Activated CD4-positive, alpha-beta T cell treated with anti-CD3 and anti-CD28 coated beads, Interleukin-2, amount 10 ng/mL, durations not matched to agents 7 days and 5 days (primary cell): ENCODE measurements around the gene KLHL11. TPM values are rescaled to one million over a fixed set of nuclear protein-coding genes. Genes with fewer than 3 reads are reported as not detected.
A peak's percentile ranks its signal among the peaks of the same experiment; 100 is the strongest.
"Not testable (repeated sequence)": the region's sequence is repeated elsewhere in the genome, so short reads cannot be mapped to it uniquely, and the experiment has no call there.

Source experiments
- CTCF ChIA-PET: fragments of 350-600 bp; sonication (Branson Sonifier 250); formaldehyde crosslinking; loops from one replicate; lab custom pipeline; 2021; ENCODE audit warnings: antibody characterized with exemption; lab: Charles Lee
- POLR2A ChIA-PET: fragments of 350-600 bp; sonication (Branson Sonifier 250); formaldehyde crosslinking; loops from one replicate; lab custom pipeline; 2021; ENCODE audit warnings: antibody characterized with exemption; lab: Charles Lee
- DNase-seq: peaks from one replicate; pipeline ENCODE4 v3.0.0-alpha.2; 2020
- H3K27ac Mint-ChIP-seq: one replicate; pipeline ENCODE4 v1.8.0; 2021; ENCODE audit warnings: mild to moderate bottlenecking, moderate library complexity, mixed read lengths
- H3K27me3 Mint-ChIP-seq: one replicate; pipeline ENCODE4 v1.8.0; 2021; ENCODE audit warnings: mixed read lengths
- H3K36me3 Mint-ChIP-seq: one replicate; pipeline ENCODE4 v1.8.0; 2021; ENCODE audit warnings: low read depth, mixed read lengths
- H3K4me1 Mint-ChIP-seq: one replicate; pipeline ENCODE4 v1.8.0; 2021; ENCODE audit warnings: mixed read lengths
- H3K4me3 Mint-ChIP-seq: one replicate; pipeline ENCODE4 v1.8.0; 2021; ENCODE audit warnings: mild to moderate bottlenecking, moderate library complexity, mixed read lengths
- H3K9me3 Mint-ChIP-seq: one replicate; pipeline ENCODE4 v1.8.0; 2021; ENCODE audit warnings: mixed read lengths
- total RNA-seq, 2 experiments: library from RNA; stranded (reverse); gene quantifications; one replicate each; pipeline ENCODE4 v1.2.3, GENCODE V29; 2021

The KLHL11 gene
- total RNA-seq, 2 experiments from 2014 or later = 13.2 to 13.9 TPM

DNA sequence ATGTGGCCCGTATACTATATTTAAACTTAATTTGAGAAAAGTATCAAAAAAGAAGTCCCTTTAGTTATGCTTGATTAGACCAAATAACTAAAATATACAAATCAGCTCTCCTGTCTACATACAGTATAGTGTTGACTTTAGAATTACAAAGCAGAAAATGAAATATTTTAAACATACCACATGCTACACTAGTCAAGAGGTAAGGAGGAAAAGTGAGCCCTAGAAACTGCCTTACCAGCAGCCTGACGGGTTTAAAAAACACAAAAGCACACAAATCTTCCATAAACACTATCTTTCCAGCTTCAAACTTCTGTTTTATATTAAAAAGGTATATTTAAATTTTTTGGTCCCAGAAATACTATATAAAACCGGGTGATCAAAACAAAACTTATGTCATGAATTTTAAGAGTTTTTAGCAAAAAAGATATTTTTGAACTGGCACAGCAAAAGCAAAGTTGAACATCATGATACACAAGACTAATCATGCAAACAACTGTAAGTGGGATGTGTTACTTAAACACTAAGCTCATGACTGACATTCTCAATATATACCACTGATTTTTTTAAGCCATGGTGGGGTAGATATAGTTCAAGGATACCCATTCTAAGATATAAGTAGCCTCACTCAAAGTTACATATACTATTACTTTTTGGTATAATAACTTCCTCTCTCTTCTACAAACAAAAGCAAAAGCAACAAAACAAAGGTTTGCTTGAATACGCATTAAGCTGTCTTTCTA, 15.8 kb downstream of the KLHL11 start:
- no peak for DNase-seq
- H3K27ac Mint-ChIP-seq = no peak overlapping the region
- peaks cover 14% of the 10 kb centered on the region for H3K36me3 Mint-ChIP-seq
- H3K27me3 Mint-ChIP-seq = no peaks in the 10 kb centered on the region
- H3K4me3 Mint-ChIP-seq = no peak overlapping the region
- POLR2A ChIA-PET = no interaction called here
- H3K4me1 Mint-ChIP-seq = peaks cover 10% of the 10 kb centered on the region
- no peaks in the 10 kb centered on the region for H3K9me3 Mint-ChIP-seq
- CTCF ChIA-PET = interaction anchor here (0.7 to 1.9 kb wide), 3 partner anchors 10 to 18 kb away, joined by 3 to 7 read pairs (median 3); no protein-coding TSS in a partner anchor

DNA sequence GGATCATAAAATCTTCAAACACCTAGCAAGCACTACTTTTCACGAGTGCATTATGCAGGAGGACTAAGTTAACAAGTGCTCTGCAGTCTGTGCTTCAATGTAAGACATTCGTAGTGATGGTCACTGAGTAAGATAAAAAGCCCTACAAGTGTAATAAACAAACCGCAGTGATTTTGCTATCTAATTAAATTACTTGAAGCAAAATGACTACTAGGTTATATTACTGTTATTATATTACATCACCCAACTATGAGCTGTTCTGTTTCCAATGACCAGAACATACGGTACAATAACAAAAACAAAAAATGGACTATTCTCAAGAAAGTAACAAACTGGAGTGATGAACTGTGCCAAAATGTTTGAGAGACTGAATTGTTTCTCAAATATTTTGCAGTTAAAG, 16.4 kb downstream of the KLHL11 start:
- H3K9me3 Mint-ChIP-seq = no peaks in the 10 kb centered on the region
- POLR2A ChIA-PET = no interaction called here
- H3K4me1 Mint-ChIP-seq = peaks cover 10% of the 10 kb centered on the region
- H3K27ac Mint-ChIP-seq = no peak overlapping the region
- no peaks in the 10 kb centered on the region for H3K27me3 Mint-ChIP-seq
- CTCF ChIA-PET = interaction anchor here (0.8 to 1.9 kb wide), 3 partner anchors 10 to 86 kb away, joined by 3 to 7 read pairs (median 3); no protein-coding TSS in a partner anchor
- peaks cover 10% of the 10 kb centered on the region for H3K36me3 Mint-ChIP-seq
- no peak overlapping the region for H3K4me3 Mint-ChIP-seq
- DNase-seq = no peak

DNA sequence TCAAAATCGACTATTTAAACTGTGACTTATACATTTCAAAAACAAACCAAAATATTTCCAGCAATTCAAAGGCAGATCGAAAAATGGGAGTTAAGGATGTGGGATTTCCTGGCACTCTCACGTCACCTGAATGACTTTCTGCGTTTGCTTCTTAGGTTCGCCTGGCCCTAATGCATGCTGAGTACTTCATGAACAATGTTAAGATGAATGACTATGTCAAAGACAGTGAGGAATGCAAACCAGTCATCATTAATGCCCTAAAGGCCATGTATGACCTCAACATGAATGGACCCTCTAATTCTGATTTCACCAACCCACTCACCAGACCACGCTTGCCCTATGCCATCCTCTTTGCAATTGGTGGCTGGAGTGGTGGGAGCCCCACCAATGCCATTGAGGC, 20.3 kb downstream of the KLHL11 start:
- no peak overlapping the region for H3K4me3 Mint-ChIP-seq
- no peaks in the 10 kb centered on the region for H3K36me3 Mint-ChIP-seq
- no peaks in the 10 kb centered on the region for H3K9me3 Mint-ChIP-seq
- no peak for DNase-seq
- no peaks in the 10 kb centered on the region for H3K27me3 Mint-ChIP-seq
- H3K4me1 Mint-ChIP-seq = peaks cover under 1% of the 10 kb centered on the region
- ChIA-PET CTCF (no interaction called here), POLR2A (no interaction called here)
- H3K27ac Mint-ChIP-seq = no peak overlapping the region

DNA sequence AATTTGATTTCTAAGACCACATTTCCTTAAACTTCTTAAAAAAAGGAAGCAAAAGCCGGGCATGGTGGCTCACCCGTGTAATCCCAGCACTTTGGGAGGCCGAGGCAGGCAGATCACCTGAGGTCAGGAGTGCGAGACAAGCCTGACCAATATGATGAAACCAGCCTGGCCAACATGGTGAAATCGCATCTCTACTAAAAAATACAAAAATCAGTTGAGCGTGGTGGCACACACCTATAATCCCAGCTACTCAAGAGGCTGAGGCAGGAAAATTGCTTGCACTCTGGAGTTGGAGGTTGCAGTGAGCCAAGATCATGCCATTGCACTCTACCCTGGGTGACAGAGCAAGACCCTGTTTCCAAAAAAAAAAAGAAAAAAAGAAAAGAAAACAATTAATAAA, 24.4 kb downstream of the KLHL11 start:
- DNase-seq, POLR2A ChIA-PET, H3K27ac Mint-ChIP-seq, H3K27me3 Mint-ChIP-seq, CTCF ChIA-PET, H3K4me1 Mint-ChIP-seq, H3K9me3 Mint-ChIP-seq, H3K4me3 Mint-ChIP-seq, H3K36me3 Mint-ChIP-seq: not testable (repeated sequence)

DNA sequence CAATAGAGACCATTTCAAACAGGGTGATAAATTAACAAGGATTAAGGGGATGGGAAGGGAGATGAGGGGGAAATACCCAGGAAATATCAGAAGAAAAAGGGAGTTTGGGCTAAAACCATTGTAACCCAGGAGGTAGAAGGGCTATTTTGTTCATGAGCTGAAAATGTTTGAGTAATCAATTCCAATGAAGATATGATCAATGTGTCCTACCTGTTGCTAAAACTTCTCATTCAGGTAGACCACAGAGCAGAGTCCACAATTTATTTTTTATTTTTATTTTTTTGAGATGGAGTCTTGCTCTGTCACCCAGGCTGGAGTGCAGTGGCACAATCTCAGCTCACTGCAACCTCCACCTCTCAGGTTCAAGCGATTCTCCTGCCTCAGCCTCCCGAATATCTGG, 25.8 kb downstream of the KLHL11 start:
- peaks cover 16% of the 10 kb centered on the region for H3K4me1 Mint-ChIP-seq
- H3K36me3 Mint-ChIP-seq, H3K9me3 Mint-ChIP-seq, H3K4me3 Mint-ChIP-seq, H3K27ac Mint-ChIP-seq, H3K27me3 Mint-ChIP-seq, POLR2A ChIA-PET, DNase-seq: not testable (repeated sequence)
- CTCF ChIA-PET = interaction anchor here (0.6 to 0.7 kb wide), 3 partner anchors 13 to 1358 kb away, joined by 3 to 5 read pairs (median 3); no protein-coding TSS in a partner anchor

DNA sequence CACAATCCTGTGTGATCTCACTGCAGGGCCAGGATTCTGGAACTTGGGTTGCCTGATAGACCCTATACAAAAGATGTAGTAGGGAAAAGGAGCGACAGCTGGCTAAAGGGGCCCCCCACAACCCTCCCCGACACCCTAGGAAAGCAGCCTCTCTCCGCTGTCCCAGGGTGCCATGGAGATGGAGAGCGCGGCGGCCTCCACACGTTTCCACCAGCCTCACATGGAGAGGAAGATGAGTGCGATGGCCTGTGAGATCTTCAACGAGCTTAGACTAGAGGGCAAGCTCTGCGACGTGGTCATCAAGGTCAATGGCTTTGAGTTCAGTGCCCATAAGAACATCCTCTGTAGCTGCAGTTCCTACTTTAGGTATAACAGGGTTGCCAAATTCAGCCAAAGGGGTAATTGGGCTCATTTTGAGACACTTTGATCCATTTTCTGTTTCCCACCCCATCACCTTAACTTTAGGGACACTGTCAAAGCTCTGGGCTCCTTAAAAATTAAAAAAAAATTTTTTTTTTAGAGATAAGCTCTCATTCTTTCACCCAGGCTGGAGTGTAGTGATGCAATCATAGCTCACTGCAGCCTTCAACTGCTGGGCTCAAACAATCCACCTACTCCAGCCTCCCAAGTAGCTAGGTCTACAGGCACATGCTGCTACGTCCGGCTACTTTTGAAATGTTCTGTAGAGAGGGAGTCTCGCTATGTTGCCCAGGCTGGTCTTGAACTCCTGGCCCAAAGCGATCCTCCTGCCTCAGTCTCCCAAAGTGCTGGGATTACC, 27.3 kb downstream of the KLHL11 start, which contains the start of gene KLHL10:
Gene KLHL10 (plus strand): TSS at position 65 of the 778 bp plus-strand sequence. CDS start 108 bp downstream, at position 173.
- no peaks in the 10 kb centered on the region for H3K9me3 Mint-ChIP-seq
- POLR2A ChIA-PET = no interaction called here

DNA sequence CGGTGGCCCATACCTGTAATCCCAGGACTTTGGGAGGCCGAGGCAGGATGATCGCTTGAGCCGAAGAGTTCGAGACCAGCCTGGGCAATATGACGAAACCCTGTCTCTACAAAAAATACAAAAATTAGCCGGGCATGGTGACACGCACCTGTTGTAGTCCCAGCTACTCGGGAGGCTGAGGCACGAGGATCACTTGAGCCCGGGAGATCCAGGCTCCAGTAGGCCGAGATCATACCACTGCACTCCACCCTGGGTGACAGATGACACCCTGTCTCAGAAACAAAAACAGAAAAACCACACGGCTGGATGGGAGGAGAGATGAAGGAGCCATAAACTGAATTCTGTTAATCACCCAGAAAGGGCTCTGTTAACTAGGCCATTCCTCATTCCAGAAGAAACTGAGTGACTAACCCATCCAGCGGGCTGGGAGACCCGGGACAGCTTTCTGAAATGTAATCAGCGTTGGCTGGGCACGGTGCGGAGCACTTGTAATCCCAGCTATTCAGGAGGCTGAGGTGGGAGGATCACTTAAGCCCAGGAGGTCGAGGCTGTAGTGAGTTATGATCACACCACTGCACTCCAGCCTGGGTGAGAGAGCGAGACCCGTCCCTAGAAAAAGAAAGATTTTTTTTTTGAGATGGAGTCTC, 28.6 kb downstream of the KLHL11 start:
- POLR2A ChIA-PET = no interaction called here
- H3K27ac Mint-ChIP-seq = peak overlapping the region; percentile 50
- H3K27me3 Mint-ChIP-seq = peaks cover 3% of the 10 kb centered on the region
- H3K4me3 Mint-ChIP-seq = peak overlapping the region; percentile 76
- DNase-seq = no peak
- H3K4me1 Mint-ChIP-seq = peaks cover 16% of the 10 kb centered on the region
- H3K36me3 Mint-ChIP-seq = peaks cover 4% of the 10 kb centered on the region
- CTCF ChIA-PET = no interaction called here
- no peaks in the 10 kb centered on the region for H3K9me3 Mint-ChIP-seq

More for the DNA sequence above, 27.3 kb downstream of the KLHL11 start, which contains the start of gene KLHL10:
- Mint-ChIP-seq H3K27me3 (peaks cover 3% of the 10 kb centered on the region), H3K4me1 (peaks cover 16% of the 10 kb centered on the region), H3K36me3 (peaks cover 4% of the 10 kb centered on the region), H3K4me3 (peak within 1 kb of the TSS; percentile 76), H3K27ac (peak within 1 kb of the TSS; percentile 50)
- no peak for DNase-seq
- CTCF ChIA-PET = interaction anchor here (0.6 to 1.1 kb wide), 7 partner anchors 11 to 1092 kb away, joined by 3 read pairs; partner anchors contain the start of gene CNP

DNA sequence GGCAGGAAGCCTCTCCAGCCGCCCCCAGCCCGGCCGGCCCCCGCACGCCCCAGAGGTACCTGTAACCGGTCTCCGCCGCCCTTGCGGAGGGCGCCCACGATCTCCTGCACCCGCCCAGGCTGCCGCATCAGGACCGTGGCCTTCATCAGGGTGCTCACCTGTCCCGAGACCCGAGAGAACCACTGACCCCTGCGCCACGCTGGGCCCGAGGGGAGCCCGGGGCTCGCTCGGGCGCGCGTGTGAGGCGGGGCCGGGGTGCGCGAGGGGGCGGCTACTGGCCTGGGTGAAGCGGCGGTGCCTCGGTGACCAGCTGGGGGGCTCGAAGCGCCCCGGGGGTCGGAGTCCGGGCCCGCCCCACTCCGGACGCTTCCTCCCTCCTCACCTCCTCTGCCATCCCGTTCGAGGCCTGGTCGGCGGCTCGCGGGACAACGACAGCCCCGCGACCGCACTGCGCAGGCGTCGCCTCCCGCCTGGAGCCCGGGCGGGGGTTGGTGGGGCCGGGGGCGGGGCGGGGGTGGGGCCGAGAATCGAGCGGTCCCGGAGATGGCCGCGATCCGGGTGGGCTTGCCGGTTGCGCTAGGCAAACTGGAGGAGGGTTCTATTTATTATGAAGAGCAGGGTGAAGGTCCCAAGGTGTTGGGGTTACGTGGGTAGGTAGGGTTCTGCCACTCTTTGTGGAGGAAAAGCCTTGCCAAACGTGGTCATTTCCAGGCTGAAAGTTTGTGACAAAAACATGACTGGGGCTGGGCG, 29.2 kb downstream of the KLHL11 start, which contains the start of gene NT5C3B:
Gene NT5C3B (minus strand): TSS at position 433 of the 750 bp plus-strand sequence. CDS start 39 bp downstream, at position 394.
- H3K27me3 Mint-ChIP-seq = peaks cover 3% of the 10 kb centered on the region
- H3K9me3 Mint-ChIP-seq = no peaks in the 10 kb centered on the region
- H3K4me1 Mint-ChIP-seq = peaks cover 16% of the 10 kb centered on the region
- peak; percentile 42 for DNase-seq
- CTCF ChIA-PET = interaction anchor here (0.6 kb wide), 1 partner anchor 329 kb away, joined by 4 read pairs; no protein-coding TSS in a partner anchor
- peaks cover 4% of the 10 kb centered on the region for H3K36me3 Mint-ChIP-seq
- POLR2A ChIA-PET = no interaction called here
- H3K4me3 Mint-ChIP-seq = peak within 1 kb of the TSS; percentile 76
- peak within 1 kb of the TSS; percentile 50 for H3K27ac Mint-ChIP-seq

DNA sequence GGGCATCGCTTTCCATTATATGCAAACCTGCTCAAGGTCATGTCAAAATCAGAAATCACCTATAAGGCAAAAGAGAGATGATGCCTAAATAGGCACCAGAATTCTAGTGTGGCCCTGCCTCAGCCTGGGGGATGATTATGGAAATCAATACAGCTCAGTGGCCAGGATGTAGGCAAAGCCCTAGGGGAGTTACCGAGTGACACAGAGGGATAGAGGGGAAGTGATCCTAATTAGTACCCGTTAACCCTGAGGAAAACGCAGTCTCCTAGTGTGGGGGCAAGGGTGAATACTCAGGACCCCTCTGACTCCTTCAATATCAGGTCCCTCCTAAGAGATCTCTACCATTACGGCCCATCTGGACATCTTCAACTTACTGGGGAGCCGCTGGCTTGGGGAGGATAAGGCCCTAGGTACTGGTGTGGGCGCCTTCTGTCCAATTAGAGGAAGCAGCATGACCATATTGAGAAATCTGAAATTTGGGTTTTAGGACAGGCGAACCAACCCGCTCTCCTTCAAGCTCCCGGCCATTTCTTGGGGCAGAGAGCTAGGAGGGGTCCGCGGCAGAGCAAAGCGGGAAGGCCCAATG, 29.9 kb downstream of the KLHL11 start:
- peaks cover 7% of the 10 kb centered on the region for H3K36me3 Mint-ChIP-seq
- H3K27ac Mint-ChIP-seq = peak overlapping the region; percentile 16
- no peak for DNase-seq
- no peaks in the 10 kb centered on the region for H3K9me3 Mint-ChIP-seq
- ChIA-PET POLR2A (no interaction called here), CTCF (interaction anchor here (0.6 to 0.7 kb wide), 2 partner anchors 34 to 329 kb away, joined by 3 to 4 read pairs; no protein-coding TSS in a partner anchor)
- H3K27me3 Mint-ChIP-seq = peaks cover 3% of the 10 kb centered on the region
- peak overlapping the region; percentile 74 for H3K4me3 Mint-ChIP-seq
- peaks cover 16% of the 10 kb centered on the region for H3K4me1 Mint-ChIP-seq

DNA sequence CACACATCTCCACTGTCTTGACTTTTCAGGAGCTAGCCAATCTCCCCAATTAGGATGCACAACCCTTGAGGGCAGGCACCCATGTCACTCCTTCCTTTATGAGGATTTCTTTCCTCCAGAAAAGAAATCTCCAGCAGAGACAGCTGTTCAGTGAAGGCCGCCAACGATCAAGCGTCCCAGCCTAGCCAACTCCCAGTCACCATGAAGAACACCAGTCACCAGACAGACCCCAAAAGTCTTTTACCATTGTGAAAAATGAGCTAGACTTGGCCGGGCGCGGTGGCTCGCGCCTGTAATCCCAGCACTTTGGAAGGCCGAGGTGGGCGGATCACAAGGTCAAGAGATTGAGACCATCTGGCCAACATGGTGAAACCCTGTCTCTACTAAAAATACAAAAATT, 35.3 kb downstream of the KLHL11 start:
- DNase-seq, H3K36me3 Mint-ChIP-seq, H3K4me1 Mint-ChIP-seq, H3K9me3 Mint-ChIP-seq, POLR2A ChIA-PET, H3K4me3 Mint-ChIP-seq, H3K27ac Mint-ChIP-seq, H3K27me3 Mint-ChIP-seq: not testable (repeated sequence)
- CTCF ChIA-PET = interaction anchor here (1.2 kb wide), 1 partner anchor 10 kb away, joined by 3 read pairs; no protein-coding TSS in a partner anchor

DNA sequence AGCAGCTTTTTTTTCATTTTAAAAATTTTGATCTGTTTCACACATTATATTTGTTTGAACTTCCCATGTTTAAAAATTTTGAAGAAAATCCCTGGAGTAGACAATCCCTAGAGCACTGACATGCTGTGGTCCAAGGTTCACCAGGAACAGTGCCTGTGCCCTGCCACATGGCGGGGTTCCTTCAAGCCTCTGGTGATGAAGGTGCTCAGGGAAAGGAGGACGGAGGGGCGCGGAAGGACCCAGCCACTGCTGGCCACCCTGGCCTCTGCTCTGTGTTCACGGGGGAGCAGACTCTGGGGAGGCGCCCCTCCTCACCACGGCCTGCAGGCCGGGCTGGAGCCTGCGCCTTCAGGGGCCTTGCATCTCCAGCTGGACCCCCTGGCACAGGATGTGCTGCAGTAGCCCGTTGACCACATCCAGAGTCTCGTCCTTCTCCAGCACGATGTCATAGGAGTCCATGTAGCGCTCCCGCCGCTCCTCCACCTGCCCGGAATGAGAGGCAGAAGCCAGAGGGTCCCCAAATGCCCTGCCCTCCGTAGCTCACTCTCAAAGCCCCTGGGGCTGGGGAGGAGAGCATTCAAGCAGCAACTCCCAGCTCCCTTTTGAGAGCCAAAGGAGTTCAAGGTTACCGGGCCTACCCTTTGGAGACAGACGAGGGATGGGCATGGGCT, 39.9 kb downstream of the KLHL11 start:
- H3K36me3 Mint-ChIP-seq = no peaks in the 10 kb centered on the region
- CTCF ChIA-PET = interaction anchor here (0.5 to 1.7 kb wide), 2 partner anchors 10 to 46 kb away, joined by 3 to 6 read pairs; no protein-coding TSS in a partner anchor

More for the DNA sequence above, 39.9 kb downstream of the KLHL11 start:
- H3K4me1 Mint-ChIP-seq = no peaks in the 10 kb centered on the region
- POLR2A ChIA-PET = no interaction called here
- DNase-seq = no peak
- no peak overlapping the region for H3K4me3 Mint-ChIP-seq
- H3K27me3 Mint-ChIP-seq = no peaks in the 10 kb centered on the region
- H3K9me3 Mint-ChIP-seq = no peaks in the 10 kb centered on the region
- no peak overlapping the region for H3K27ac Mint-ChIP-seq
